ENCODE results near the gene ADORA1.

ADORA1 gene

DNA sequence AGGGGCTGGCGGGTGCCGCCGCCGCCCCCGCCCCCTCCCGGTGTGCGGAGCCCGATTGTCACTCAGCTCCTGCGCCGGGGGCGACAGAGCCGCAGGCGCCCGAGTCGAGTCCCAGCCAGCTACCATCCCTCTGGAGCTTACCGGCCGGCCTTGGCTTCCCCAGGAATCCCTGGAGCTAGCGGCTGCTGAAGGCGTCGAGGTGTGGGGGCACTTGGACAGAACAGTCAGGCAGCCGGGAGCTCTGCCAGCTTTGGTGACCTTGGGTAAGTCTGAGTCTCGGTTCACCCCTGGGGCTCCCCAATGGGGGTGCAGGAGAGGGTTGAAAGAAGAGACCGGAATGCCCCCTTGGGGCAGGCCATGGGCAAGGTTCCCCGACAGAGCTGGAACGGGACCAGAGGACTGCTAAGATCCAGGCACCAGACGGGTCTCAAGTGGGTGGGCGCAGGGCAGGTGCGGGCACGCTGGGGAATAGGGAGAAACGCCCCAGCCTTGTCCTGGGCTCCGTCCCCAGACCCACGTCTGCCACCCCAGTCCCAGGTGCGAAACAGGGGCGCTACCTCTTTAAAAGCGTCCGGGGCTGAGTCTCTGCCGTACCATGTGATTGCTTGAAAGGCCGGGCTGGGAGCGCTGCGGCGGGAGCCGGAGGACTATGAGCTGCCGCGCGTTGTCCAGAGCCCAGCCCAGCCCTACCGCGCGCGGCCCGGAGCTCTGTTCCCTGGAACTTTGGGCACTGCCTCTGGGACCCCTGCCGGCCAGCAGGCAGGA, at the start of gene ADORA1:
Gene ADORA1, plus strand, starts transcription at position 61 of the 765 bp plus-strand sequence. CDS start 1,116 bp downstream, outside the sequence.
- in situ Hi-C loops (cut with HindIII; ENCODE audit: low sequenced_read_pairs), result loop anchor here (10.0 kb wide), 1 partner anchor 73 kb away; no protein-coding TSS in a partner anchor

DNA sequence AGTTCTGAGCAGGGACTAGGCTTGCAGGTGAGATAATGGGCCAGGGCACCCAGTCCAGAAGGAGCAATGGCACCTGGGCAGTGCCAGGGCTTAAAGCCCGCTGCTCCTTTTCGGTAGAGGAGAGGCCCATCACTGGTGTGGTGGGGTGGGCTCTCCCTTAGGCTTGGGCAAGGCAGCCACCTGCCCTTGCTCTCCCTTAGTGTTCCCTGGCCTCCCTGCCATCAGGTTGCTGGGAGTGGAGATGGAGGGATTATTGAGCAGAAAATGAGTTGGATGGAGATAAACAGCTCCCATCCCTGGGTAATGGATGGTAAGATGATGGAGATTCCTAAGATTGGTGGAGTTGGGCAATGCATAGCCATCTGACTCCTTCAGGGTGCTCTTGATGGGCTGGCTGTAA, 49.6 kb upstream of the ADORA1 start:
- in situ Hi-C loops (cut with HindIII; ENCODE audit: low sequenced_read_pairs), result no loop called here

DNA sequence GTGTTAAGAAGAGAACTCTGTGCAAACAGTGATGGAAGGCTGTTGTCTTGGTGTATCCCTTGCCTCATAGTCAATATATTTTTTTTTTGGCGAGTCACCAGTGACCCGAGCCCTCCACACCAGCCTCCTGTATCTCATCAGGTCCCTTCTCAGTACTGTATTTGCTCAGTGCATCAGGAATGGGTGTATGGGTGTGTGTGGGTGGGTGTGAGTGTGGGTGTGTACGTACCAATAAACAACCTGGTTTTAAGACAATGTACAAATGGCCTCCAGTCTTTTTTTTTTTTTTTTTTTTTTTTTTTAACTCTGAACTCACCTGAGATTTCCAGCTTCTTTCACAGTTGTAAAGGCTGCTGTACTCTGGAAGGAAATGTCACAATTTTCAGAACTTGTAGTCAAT, 49.0 kb upstream of the ADORA1 start:
- in situ Hi-C loops (cut with HindIII; ENCODE audit: low sequenced_read_pairs), result no loop called here

DNA sequence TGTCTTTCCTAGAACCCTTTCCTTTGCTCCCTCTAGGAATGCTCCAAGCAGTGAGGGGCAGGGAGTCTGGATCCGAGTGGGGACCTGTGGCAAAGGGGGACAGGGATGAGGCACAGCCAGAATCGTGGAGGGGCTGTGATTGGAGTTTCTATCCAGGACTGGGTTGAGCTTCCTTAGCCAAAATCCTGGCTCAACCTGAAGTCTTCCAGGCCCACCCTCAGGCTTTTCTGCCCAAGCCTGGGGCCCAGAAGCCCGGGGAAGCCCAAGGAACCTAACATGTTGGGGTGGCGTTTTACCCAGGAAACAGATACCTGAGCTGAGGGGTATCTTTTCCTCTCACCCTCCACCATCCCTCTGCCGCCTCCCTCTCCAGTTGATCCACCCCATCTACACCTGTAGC, 47.1 kb upstream of the ADORA1 start:
- in situ Hi-C loops (cut with HindIII; ENCODE audit: low sequenced_read_pairs), result no loop called here

DNA sequence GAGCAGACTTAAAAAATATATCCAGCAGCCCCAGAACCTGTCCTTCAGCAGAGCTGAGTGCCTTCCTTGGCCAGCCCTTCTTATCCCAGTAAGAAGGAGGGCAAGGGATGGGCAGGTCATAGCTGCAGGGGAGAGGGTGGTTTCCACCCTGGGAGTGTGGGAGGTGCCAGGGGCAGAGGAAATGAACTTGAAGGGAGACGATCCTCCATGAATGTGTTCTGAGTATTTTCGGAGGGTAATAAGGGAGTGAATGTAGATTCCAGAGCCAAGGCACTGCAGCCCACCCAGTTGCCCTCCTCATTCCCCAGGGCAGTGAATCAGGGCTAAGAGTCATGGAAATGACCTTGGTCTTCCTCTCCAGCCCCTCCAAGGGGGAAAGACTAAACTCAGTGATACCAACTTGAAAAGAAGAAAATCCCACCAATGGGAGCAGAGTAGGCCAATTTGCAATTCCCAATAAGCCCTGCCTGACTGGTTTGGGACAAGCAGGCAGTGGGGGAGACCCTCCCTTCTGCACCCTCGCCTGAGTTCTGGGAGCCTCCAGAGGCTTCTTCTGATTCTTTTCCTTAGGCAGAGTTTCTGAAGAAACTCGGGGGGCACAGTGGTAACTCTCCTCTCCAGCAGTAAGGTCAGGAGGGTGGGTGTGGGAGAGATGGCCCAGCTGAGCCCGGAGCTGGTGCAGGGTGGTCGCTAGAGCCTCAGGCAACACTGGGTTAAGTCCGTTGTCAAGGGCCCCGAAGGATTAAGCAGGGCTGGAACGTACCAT, 45.9 kb upstream of the ADORA1 start:
- in situ Hi-C loops (cut with HindIII; ENCODE audit: low sequenced_read_pairs), result no loop called here

DNA sequence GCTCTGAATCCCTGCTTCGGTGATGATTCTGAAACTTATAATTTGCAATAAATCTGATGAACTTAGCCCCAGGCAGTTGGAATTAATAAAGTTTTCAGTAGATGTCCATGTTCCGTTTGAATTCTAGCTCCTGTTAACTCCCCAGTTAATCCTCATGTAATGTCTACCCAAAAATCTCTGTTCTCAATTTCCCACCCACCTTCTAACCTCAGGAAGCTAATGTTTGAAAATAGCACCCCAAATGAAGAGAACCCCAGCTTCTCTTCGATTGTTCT, 45.4 kb upstream of the ADORA1 start:
- in situ Hi-C loops (cut with HindIII; ENCODE audit: low sequenced_read_pairs), result no loop called here

DNA sequence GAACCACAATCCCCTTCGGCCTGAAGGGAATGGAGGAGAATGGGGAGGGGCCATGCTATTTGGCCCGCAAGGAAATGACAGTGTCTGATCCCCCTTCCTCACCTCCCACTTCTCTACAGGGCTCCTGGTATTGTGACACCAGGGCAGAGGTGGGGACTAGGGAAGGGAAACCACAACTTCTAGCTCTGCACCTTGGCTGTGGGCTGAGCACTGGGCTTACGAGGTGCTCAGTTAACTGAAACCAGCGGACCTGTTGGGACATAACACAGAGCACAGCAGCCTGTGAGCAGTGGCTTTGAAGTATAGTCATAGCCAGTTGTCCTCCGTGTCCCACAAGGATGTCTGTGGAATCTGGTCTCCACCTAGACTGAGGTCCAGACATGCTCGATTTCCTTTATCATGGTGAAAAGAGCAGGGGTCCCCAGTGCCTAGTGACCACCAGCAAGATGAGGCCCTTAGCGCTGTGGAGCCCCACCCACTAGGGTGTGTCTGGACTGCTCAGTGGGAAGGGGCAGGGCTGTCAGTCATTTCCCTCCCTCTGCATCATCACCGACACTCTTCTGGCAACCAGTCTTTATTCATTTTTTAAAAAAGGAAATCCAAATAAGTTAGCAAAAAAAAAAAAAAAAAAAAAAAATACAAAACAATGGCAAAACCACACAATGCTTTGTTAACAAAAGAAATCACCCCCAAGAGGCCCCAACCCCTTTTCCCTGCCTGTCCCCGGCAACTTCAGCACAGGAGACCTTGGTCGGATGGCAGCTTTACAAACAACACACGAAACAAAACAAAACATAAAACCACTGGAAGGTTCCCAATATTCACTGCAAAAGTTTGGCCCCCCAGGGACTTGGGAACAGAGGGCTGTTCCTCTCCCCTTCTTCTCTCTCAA, 44.7 kb upstream of the ADORA1 start:
- in situ Hi-C loops (cut with HindIII; ENCODE audit: low sequenced_read_pairs), result no loop called here

DNA sequence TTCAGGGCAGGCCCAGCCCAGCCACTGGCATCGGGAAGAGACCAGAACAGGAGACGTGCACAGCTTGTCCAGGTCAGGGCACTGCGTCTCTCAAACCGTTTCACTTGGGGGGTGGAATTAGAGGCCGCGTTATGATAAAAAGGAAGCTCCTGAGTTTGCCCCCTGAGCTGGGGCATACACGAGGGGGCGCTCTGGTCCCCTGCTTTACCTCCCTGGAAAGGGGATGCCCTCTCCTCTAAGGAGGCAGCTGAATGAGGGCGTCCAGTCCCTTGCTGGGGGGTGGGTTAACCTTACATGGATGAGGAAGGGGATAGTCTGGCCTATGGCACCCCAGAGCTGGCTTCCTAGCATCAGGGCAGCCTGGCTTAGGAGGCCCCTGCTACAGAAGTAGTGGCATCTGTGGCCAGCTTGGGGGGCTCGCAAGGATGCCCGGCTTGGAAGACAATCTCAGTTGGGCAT, 44.0 kb upstream of the ADORA1 start:
- in situ Hi-C loops (cut with HindIII; ENCODE audit: low sequenced_read_pairs), result no loop called here

DNA sequence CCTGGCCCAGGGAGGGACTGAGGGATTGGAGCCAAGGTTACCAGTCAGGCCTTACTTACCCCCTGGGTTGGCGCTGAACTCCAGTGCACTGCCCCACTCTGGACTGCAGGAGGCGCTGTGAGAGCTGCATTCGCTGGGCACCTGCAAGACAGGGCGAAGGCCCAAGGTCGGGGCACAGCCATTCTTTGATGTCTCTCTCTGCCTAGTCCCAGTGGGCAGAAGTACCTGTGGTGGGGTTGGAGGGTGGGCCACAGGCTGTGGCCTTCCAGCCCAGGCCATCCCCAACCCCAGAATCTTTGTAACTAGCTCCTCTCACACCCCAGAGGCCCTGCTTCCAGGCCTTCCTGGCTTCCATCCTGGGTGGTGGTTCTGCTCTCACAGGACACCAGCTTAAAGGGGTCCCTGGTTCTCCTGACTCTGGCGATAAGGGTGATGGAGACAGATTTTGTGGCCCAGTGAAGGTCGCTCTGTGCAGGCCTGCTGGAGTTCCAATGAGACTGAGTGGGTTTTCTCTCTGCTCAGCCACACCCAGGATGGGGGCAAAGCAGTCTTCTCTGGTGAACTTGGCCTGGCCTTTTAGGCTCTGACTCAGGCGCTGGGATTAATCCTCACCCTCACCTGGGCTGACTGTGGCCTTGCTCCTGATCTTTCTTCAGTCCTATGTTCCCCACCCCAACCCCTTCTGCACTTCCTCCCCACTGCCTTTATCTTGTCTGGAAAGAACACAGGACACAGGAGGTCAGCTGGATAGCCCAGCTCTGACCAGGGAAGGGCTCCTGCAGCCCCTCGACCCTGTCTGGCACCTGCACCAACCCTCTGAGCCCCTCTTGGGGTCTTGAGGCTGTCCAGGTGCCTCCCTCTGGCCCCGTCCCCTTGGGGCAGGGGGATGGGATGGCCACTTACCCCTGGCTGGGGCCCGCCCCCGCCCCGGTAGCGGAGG, 42.7 kb upstream of the ADORA1 start:
- in situ Hi-C loops (cut with HindIII; ENCODE audit: low sequenced_read_pairs), result no loop called here

DNA sequence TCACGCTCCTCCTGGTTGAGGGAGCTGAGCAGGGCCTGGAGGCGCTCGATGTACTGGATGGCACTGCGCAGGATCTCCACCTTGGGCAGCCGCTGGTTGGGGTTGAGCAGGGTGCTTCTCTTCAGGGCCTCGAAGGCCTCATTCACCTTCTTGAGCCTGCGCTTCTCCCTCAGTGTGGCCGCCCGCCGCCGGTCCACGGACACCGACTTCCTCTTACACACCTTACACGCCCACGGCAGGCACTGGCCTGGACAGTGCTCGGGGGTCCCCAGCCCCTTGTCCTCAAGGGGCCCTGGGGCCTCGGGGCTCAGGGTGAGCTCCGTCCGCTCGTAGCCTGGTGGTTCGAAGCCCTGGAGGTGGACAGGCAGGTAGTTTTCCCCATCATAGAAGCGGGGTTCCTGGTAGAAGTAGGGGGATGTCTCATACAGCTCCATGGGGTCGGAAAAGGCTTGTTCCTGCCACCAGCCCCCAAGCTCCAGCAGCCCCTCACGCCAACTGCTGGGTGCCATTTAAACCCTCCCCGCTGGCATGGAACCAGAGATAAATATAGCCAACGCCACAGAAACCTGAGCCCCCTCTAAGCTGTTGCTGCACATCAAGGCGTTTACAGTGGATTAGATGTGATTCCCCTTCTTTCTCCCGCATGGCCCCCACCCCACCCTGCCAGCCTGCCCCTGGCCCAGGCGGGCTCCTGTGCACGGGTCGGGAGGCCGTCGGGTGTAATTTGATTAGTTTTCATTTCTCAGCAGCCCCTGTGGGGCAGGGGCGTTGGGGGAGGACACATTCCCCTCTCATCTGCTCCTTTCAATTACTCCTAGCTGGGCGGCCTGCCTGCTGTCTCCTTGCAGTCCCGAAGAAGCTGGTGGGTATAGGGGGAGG, 41.8 kb upstream of the ADORA1 start, which contains the start of gene MYOG:
Gene MYOG, minus strand, starts transcription at position 485 of the 879 bp plus-strand sequence. Its CDS starts 51 bp downstream, at position 434.
- in situ Hi-C loops (cut with HindIII; ENCODE audit: low sequenced_read_pairs), result no loop called here

DNA sequence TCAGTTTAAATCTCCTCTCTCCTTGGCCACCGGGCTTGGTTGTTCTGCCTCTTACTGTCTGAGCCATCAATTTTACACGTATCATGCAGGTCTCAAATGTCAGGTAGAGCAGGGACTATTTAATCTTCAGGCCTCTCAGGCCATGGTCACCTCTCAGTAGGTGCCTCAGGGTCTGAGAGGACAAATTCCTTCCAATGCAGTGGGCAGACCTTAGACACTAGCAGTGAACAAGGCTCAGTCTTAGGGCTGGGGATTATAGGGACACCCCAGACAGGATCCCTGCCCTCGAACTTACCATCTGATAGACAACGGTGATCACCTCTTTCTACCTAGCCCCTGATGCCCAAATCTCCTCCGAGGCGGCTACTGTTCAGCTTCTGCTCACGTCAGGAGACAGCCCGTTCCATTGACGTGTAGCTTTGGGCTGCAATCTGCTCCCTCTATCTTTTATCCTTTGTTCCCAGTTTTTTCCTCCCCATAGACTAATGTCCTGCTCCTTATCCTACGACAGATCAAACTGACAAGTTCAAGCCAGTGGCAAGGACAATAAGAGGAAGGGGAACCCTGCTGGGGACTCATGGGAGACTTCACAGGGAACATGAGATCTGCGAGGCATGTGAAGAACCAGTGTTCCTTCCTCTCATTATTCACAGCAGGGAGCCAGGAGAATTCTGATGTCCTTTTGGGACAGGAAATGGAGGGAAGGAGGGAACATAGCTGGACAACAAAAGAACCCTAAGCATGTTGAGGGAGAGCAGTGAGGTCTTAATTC, 40.3 kb upstream of the ADORA1 start:
- in situ Hi-C loops (cut with HindIII; ENCODE audit: low sequenced_read_pairs), result no loop called here

DNA sequence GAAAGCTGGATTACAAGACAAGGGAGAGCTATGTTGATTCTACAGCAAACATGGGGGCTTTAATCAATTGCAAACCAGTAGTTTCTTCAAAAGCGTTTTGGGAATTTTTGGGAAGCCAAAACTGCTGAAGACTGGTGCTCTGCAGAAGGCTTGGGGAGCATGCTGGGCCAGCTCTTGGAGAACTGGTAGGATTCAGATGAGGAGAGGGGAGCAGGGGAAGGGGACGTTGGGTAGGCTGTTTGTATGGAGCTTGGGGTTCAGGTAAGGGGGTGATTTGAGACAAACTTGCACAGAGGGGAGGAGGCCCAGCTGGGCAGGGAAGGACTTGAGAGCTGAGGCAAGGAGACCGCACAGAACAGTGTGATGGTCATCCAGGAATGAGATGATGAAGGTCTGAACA, 39.1 kb upstream of the ADORA1 start:
- in situ Hi-C loops (cut with HindIII; ENCODE audit: low sequenced_read_pairs), result no loop called here

DNA sequence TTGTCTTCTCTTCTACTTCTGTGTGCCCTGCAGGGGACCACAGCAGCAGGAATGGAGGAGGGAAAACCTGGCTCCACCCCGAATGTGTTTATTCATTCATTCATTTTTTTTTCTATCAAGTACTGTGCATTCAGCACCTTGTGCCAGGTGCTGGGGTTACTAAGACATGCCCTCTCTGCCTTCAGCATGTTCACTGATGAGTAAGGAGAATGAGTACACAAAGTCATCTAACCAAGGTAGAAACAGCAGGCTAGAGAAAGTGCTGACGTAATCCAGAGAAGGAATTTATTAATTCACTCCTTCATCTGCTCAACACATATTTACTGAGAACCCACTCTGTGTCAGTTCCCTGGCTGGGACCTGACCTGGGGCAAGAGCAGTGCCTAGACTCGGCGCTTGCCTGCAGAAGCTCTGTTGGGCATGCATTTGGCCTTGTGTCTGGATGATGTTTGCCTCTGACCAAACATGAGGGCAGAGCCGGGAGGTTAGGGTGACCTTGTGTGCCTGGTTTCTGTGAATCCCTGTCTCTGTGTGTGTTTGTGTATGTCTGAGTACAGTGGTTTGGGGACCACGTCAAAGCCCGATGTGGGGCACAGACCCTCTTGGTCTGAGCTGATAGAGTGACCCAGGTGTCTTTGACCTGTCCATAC, 38.4 kb upstream of the ADORA1 start:
- in situ Hi-C loops (cut with HindIII; ENCODE audit: low sequenced_read_pairs), result no loop called here

DNA sequence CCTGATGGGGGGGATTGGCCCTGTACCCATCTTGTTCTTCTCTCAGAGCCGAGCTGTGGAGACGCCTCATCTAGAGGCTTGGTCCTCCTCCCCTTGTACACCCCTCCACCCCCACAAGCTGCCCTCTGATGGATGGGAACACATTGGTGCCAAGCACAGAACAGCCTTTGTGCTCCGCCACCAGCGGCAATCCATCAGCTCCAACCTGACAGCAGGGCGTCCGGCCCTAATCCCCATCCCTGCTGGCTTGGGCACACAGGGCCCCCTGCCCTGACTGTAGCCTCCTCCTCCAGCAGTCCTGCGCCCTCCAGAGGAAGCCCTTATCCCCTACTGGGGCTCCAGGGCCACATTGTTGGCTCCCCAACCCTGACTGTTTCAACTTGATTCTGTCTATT, 37.9 kb upstream of the ADORA1 start:
- in situ Hi-C loops (cut with HindIII; ENCODE audit: low sequenced_read_pairs), result no loop called here

DNA sequence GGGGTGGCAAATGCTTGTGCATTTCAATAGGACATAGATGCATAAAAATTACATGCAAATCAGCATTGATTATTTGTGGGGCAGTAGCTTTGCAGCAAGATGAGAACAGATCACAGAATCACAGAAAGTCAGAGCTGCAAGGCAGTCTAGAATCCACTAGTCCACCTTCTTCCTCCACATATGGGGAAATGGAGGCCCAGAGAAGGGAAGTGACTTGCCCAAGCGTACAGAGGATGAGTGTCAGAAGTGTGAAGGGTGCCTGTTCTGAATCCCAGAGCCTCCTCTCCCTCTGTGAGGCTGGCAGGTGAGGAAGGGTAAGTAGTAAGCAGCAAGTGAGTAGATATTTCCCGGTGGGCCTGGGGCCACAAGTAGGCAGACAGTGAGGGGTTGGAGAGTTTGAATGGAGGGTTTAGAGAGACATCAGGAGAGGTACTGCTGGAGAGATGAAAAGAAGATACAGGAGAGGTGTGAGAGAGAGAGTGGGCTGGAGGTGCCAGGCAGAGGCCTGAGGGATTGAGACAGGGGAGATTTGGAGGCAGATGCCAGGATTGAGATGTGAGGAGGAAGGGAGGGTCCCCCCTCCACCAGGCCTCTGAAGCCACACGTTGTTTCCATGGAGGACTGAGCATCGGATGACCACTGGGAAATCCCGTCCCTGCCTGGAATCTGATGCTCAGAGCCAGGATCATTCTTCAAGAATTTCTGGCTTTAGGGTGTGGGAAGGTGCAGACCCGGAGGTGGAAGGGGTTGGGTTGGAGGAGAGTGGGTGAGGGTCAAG, 36.9 kb upstream of the ADORA1 start:
- in situ Hi-C loops (cut with HindIII; ENCODE audit: low sequenced_read_pairs), result no loop called here

DNA sequence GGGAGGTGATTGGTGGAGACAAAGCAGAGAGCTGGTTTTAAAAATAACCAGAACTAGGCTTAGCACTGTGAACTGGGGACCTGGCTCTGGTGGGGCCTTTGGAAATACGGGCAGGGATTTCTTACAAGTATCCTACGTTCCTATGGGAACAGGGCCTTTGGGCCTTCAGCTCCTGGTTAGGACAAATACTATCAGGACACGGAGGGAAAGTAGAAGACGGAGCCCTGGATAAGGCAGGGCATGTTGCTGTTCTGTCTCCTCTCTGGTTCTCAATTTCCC, 36.4 kb upstream of the ADORA1 start:
- in situ Hi-C loops (cut with HindIII; ENCODE audit: low sequenced_read_pairs), result no loop called here

DNA sequence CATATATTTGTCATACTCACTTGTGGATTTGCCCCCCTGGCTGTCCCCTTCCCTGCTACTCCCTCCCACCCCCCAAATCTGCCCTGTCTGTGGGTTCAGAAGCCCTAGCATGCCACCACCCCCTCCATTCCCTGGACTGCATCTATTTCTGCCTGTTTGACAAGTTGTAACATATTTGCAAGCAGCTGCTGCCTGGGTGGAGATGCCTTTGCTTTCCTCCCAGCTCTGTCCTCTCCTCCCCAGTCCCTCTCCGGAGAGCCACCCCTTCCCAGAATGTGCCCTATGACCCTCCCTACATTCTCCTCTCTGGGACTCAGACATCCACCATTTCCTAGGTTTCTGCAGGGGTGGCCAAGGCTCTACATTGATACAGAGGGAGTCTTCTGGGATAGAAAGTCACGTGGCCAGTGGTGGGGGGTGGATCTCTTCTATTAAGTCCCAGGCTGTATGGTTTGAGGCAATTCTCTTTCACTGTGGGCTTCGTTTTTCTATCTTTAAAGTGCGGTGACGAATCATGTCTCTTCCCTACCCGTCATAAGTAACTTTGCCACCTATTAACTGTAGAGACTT, 35.7 kb upstream of the ADORA1 start:
- in situ Hi-C loops (cut with HindIII; ENCODE audit: low sequenced_read_pairs), result no loop called here

All from DLD1 (cell line).